Stimulated activated CD4-positive, alpha-beta T cell treated with anti-CD3 and anti-CD28 coated beads, Interleukin-4, amount 100 ng/mL, for 48 hours (primary cell): ENCODE results near the gene AP3B1.
"Not testable (repeated sequence)": the region's sequence is repeated elsewhere in the genome, so short reads cannot be mapped to it uniquely, and the experiment has no call there.

ENCODE experiments used
- DNase-seq, 2 donors: peaks; one replicate each; pipeline ENCODE4 v3.0.0-alpha.2; 2020; ENCODE audit warnings: low read depth in 2 of 2

The AP3B1 gene

DNA sequence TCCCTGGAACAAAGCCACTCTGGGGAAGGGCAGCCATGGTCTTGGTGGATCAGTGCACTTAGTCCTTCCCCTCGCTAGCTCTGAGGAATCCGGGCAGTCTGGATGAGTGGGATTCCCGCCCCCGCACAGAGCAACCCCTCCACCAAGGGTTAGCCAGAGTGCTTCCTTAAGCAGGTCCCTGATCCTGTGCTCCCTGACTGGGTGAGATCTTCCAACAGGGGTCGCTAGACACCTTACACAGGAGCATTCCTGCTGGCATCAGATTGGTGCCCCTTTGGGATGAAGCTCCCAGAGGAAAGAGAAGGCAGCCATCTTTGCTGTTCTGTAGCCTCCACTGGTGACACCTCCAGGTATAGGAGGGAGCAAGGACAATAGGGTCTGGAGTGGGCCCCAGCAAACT, 228.8 kb downstream of the AP3B1 start:
- no peak for DNase-seq

DNA sequence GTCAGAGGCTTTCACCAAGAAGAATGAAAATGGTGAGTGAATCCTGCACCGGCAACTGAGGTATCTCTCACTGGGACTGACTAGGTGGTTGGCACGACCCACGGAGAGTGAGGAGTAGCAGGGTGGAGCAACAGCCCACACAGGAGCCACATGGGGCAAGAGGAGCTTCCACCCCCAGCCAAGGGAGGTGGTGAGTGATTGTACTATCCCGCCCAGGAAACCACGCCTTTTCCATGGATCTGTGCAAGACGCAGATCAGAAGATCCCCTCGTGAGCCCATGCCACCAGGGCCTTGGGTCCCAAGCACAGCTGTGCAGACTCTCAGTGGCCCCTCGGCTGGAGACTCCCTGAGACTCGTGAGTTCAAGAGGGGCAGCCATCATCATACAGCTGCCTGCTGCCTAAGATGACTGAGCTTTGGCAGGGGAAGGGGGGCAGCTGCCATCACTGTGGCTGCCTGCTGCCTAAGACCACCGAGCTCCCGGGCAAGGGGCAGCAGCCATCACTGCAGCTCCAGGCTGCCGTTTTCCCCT, 229.5 kb downstream of the AP3B1 start:
- DNase-seq = no peak

DNA sequence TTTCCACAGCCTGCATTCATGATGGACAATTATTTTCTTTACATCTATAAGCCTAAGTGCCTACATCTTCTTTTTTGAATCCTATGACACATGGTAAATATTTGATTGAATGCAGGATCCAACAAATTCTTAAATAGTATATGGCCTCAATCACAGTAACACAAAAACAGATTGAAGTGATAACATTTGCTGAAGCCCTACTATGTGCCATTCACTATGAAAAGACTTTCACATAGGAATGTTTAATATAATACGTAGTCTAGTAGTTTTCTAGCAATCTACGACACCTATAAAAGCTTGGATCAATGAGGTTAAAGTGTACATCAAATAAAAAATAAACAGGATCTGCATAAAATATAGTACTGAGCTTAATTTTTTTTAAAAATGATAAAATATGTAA, 231.0 kb downstream of the AP3B1 start:
- no peak for DNase-seq

DNA sequence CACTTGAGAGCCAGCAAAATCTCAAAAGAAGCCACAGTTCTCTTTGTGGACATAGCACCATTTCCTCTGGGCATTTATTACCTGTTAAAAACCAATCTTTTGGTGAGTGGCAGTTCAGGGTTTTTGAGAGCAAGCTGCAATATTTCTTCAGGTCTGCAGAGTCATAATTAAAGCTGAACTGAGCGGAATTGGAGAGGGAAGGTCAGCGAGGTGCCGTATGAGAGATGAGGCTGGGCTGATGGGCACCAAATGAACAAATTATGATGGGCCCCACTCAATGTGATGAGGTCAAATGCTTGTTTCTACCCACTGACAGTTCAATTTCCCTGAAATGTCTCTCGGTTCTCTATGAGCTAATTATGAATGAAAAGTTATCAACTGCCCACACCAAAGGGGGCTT, 231.9 kb downstream of the AP3B1 start:
- no peak for DNase-seq

DNA sequence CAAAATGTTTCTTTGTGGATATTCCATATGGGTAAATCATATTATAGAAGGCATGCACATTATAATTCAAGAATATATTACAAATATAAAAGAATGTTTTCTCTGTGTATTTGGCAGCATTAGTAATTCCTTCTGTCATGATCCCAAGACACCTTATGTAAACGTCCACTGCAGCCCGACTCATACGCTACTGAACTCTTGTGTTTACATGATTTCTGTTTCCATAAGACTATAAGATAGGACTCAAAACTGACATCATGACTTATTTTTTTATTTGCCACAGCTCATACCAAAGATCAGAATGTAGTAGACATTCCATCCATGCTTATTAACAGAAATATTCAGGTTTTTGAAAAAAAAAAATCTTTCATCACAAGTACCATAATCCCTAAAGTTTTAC, 234.1 kb downstream of the AP3B1 start:
- no peak for DNase-seq

DNA sequence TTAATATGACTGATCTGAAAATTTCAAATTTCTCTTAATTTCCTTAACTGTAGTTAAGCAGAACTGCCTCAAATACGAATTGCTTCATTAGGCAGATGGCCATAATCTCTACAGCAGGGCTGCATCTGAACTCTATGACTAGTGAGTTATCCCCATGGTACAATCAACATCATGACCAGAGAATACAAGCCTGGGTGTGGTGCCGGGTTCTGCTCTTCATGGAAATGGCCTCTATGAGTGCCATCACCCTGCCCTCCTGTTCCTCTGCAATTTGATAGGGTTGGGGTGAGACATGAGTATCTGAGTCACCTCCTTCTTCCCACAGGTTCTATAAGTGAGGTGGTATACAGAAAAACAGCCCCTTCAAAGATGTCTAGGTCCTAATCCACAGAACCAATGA, 235.9 kb downstream of the AP3B1 start:
- DNase-seq = no peak

DNA sequence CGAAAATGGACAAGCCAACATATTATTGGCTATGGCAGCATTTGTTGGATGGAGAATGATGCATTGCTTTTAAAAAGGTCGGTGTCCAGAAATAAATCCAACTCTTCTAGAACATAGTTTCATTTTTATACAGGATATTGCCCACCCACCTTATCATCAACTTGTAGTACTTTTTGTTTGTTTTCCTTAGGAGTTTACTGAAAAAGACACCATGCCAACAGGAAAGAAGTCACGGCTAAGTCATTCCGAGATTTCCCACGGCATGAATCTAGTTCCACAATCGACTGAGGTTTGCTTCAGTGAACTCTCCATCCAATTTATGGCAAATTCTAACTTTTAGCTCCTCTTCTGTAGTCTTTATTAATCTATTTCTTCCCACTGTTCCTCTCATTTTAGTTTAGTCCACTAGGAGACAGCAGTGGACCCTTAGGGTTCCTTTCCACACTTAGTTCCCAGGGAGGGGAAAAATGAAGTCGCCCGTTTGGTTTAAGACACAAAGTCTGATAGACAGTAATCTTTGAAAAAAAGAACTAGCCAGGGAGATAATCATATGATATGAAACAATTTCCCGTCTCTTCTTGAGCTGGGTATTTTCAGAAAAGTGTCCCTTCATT, 237.5 kb downstream of the AP3B1 start:
- no peak for DNase-seq

DNA sequence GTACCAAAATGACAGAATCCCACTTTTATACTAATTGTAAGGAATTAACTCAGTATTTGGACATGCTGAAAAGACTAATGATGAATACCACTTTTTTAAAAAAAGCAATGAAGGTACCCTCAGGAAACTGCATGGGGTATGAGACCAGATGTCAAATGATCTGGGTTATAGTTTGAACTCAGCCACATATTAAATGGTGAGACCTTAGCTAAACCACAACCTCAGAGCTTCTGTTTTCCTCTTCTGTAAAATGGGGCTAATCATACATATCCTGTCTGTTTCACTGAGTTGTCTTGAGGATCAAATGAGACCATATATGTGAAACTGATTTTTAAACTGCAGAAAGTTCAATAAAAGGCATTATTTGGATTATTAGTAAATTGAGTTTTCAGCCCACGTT, 238.4 kb downstream of the AP3B1 start:
- DNase-seq = no peak

DNA sequence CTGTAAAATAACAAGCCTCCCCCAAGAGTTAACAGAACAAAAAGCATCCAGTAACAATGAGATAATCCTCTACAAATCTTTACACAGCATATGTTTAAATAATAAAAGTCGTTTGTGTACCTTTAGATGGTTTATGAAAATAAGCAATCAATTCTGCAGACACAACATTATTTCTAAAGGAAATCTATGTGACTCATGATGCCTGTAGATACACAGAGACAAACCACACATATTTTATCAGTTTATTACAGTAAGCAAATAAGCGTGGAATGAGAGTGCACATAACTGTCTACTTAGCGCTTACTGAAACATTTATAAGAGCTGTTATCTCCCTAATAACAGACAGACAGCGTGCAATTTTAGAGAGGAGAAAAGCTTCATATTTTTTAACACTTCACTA, 243.6 kb downstream of the AP3B1 start:
- no peak for DNase-seq

DNA sequence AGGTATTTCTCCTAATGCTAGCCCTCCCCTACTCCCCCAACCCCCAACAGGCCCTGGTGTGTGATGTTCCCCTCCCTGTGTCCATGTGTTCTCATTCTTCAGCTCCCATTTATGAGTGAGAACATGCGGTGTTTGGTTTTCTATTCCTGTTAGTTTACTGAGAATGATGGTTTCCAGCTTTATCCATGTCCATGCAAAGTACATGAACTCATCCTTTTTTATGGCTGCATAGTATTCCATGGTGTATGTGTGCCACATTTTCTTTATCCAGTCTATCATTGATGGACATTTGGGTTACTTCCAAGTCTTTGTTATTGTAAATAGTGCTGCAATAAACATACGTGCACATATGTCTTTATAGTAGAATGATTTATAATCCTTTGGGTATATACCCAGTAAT, 247.7 kb downstream of the AP3B1 start:
- DNase-seq = not testable (repeated sequence)

DNA sequence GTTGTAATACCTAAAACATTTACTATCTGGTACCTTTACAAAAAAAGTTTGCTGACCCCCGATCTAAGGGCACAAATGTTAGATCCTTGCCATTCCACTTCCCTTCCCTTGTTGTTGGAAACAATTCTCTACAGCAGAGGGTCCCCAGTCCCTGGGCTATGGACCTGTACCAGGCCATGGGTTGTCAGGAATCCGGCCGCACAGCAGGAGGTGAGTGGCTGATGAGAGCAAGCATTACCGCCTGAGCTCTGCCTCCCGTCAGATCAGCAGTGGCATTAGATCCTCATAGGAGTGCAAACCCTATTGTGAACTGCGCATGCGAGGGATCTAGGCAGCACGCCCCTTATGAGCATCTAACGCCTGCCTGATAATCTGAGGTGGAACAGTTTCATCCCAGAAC, 248.5 kb downstream of the AP3B1 start:
- no peak for DNase-seq

DNA sequence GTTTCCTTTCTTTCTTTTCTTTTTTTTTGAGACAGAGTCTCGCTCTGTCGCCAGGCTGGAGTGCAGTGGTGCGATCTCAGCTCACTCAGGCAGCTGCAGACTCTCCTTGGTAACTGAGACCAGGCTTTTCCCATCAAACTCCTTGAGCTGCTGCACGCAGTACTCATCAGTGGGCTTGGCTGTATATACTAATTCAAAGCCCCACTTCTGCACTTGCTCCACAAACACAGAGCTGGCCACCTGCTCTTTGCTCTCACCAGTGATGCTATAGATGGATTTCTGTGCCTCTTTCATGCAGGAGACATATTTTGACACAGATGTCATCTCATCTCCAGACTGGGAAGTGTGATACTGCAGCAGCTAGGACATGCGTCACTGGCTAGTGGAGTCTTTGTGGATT, 252.7 kb downstream of the AP3B1 start:
- DNase-seq = no peak

DNA sequence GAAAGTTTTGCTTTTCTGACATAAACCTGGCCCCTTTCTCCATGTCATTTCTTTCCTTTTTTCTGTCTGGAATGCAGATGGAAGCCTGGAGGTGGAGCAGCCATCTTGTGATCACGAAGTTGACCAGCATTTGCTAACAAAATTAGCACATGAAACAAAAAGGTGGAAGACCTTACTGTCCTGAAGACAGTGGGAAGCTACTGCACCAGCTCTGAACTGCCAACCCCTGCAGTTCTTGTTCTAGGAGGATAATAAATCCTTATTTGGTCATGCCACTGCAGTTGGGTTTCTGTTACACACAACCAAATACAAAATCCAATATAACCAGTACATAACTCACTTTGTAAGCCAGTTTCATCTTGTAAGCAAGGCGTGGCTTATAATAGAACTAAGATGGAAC, 269.0 kb downstream of the AP3B1 start:
- DNase-seq = no peak

DNA sequence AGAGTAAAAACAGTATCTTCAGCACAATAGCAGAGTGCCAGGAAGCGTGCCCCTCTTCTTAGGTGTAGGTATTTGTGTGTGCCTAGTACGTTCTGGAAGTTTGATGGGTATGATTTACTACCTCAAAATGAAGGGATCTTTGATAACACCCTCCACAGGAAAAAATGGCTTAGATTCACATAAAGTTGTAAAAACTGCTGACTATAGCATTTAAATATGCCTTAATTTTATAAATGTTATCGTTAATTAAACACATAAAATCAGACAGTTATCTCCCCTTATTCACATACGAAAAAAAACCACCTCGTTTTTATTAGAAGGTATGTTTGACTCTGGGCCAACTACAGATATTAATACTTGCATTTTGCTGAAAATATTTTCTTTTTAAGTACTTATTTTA, 274.8 kb downstream of the AP3B1 start:
- no peak for DNase-seq

DNA sequence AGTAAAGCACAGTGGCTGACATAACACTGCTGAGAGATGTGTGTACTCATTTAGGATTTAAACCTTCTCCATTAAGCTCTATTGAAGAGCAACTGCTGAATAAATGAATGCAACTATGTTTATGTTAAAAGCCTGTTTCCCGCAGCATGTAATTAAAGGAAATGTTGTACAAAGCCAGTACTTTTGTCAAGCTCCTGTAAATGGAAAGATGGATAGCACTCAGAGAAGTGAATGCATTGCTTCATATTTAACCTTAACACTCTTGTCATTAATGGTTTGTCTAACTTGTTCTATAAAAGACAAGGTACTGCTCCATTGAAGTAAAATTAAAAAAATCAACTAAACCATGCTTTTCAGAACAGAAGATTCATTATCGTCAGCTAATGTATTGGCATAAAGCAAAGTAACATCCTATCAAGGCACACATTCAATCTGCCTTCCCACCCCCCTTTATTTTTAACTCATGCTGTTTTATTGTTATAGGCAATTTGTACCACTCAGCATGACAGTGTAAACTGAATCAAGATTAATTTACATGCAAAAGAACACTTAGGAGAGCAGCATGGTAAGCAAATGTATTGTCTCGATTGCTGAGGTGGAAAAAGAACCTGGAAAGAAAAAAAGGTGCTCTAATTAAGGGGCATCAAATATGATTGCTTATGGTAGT, 277.5 kb downstream of the AP3B1 start:
- DNase-seq = no peak

DNA sequence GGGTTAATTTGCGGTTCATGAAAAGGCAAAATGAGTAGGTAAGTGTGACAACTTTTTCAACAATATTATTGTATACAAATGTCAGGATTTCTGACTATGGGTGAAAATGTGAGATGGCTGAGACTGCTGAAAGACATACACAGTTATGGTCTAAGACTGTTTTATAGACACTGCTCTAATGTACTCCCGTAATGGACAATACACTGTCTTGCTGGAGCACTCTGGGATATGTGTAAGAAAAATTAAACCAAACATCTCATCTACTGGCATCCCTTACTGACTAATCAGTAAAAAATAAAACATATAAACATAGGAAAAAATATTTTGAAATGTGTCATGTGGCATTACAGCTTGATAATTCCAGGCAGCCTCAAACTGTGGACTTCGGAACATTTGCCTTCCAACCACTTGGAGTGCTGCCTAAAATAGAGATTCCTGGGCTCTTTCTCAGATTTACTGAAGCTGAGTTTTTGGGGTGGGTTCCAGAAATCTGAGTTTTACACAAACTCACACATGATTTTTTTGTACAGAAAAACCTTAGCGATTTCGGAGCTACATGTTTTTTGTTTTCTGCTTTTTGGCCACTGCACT, 284.5 kb downstream of the AP3B1 start:
- DNase-seq = no peak

DNA sequence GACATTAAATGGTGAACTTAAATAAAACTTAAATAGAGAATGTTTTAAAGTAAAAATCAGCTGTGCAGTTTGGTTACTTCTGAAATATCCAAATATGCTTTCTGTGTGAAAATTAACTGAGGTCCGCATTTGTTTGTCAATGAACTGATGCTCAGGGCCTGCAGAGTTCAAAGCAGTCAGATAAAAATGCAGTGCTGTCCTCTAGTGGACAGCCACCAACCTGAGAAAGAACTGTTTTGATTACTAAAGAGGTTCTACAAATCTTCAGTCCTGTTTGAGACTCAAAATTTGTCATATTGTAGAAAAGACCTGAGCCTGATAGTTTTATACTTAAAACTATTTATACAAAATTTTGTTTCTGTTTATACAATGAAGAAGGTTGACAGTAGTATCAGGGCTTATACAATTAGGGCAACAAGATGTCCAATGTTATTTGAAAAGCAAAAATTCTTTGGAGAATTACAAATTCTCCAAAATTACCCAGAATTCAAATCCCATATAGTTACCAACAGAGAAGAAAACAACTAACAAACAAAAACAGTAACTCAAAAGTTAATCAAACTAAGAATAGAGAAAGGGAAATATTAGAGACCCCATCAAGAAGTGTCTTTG, 286.0 kb downstream of the AP3B1 start:
- DNase-seq = no peak

DNA sequence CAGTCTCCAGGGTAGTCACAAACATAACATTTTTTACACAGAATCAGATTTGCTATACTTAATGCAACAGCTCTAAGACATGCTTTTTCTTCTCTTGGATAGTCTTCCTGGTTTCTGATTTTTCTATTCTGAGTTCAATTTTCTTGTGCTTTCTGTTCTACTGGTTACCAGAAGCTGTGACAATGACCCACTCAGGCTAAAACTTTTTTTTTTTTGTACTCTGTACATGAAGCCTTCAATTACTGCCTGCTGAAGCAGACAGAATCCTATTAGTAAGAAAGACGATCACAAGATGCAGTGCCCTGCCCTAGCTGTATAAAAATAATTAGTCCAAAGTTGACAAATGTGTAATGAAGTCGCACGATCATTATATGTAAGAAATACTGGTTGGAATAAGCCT, 287.3 kb downstream of the AP3B1 start:
- no peak for DNase-seq

DNA sequence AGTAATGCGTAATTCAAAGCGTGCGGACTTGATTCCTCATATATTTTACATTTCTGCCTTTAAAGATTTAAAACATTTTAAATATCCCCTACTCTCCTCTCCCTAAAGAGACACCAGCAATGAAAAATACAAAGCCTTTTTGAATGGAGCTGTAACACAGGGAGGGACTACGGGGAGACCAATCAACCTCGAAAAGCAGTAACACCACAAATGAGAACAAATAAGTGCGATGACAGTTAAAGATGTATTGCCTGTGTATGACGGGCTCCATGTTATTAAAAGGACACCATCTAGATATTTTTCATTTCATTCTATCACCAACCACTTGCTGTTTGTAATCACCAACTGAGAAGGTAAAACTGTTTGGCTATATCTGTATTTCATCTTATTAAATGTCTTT, 288.0 kb downstream of the AP3B1 start:
- no peak for DNase-seq

DNA sequence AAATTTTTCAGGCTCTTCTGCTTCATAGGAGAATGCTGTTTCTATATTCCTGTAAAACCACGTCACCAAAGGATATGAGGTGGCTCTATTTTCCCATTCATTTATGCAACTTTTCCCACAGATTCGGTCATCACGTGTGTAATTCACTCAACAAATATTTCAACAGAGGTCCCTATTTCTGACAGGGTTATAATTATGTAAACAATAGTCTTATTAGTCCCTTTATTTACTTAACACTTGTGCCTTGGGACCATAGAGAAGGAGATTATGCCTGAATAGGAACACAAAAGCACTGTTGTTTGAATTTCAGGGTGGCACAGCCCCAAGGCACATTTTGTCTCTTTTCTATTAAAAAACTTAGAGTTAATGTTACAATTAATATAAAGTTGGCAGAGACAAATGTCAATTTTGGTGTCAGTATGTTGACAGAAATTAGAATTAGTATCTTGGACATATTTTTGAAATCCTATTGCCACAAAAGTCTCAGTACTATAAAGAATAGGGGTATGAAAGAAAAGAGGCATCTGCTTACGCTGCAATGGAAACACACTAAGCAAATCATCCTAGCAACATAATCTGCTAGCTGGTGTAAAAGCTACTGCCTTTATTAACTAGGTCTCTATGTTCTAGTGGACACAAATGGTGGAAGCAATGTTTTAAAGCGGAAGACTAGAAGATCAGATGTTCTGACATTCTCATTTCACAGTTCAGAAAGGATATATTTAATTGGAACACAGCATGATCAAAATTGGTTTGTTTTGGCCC, 289.3 kb downstream of the AP3B1 start:
- DNase-seq = no peak

DNA sequence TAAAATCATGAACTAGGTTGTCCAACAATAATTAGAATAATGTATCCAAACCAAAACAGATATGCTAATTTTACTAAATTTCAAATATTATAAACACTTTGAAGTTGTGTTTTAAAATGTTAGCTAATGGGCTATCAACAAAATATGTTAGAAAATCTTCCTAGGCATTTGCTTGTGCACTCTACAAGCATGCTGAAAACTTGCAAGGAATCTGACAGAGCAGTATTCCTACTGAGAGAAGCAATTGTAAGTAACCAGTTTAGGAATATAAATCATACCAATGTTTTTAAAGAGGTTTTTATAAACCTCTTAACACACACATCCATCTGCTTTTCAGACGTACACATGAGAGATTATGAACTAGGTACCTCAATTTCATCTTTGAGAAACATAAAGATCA, 289.9 kb downstream of the AP3B1 start:
- DNase-seq = no peak

DNA sequence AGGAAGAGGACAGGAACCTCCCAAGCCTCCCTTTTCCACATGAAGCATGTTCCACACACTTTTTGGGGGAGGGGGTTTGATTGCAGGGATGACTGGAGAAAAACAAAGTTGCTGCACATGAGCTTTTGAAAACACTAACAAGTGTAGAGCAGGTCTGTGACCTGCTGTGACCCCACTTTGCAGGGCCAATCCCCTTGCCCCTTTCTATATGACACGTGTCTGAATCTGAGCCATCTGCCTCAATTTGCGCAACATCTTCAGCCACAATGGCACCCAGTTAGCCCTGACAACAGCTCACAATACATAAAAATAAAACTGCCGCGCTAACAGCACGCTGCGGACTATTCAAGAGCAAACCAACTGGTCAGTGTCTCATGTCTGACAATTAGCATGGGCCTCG, 290.6 kb downstream of the AP3B1 start:
- DNase-seq = no peak
